SJSA1 (cell line): ENCODE data around the gene RADIL. TPM values are rescaled to one million over a fixed set of nuclear protein-coding genes. Genes with fewer than 3 reads are reported as not detected.
"Not testable (repeated sequence)": the region's sequence is repeated elsewhere in the genome, so short reads cannot be mapped to it uniquely, and the experiment has no call there.

ENCODE experiments used
- DNase-seq, 2 experiments: peaks; one replicate each; pipeline ENCODE4 v3.0.0-alpha.2; 2015 to 2020; ENCODE audit warnings: low spot score in 2 of 2, low read depth in 1 of 2
- H3K27ac ChIP-seq: fragments of 250-450 bp; sonication (Bioruptor Pico); 2 replicates; pipeline ENCODE4 v1.5.1; 2020; ENCODE audit warnings: mild to moderate bottlenecking, moderate library complexity
- H3K27me3 ChIP-seq: fragments of 250-450 bp; sonication (Bioruptor Pico); replicated peaks from 2 replicates; pipeline ENCODE4 v1.5.1; 2020; ENCODE audit warnings: mild to moderate bottlenecking, moderate library complexity
- H3K36me3 ChIP-seq: fragments of 250-450 bp; sonication (Bioruptor Pico); 2 replicates; pipeline ENCODE4 v1.5.1; 2020; ENCODE audit warnings: mild to moderate bottlenecking
- H3K4me1 ChIP-seq: fragments of 250-450 bp; sonication (Bioruptor Pico); replicated peaks from 2 replicates; pipeline ENCODE4 v1.6.1; 2021; ENCODE audit warnings: mild to moderate bottlenecking
- H3K4me3 ChIP-seq: fragments of 250-450 bp; sonication (Bioruptor Pico); 2 replicates; pipeline ENCODE4 v1.5.1; 2020; ENCODE audit warnings: mild to moderate bottlenecking
- H3K9me3 ChIP-seq: fragments of 250-450 bp; sonication (Bioruptor Pico); replicated peaks from 2 replicates; pipeline ENCODE4 v1.5.1; 2020; ENCODE audit warnings: mild to moderate bottlenecking
- total RNA-seq: library from RNA; depleted of rRNA; stranded (reverse); fragments of >200 nt; shearing (Covaris generic); gene quantifications from 2 replicates; pipeline ENCODE4 v1.2.3, GENCODE V29; 2014

RADIL gene
- total RNA-seq, 1 experiment from 2014 or later: 0.24 TPM

DNA sequence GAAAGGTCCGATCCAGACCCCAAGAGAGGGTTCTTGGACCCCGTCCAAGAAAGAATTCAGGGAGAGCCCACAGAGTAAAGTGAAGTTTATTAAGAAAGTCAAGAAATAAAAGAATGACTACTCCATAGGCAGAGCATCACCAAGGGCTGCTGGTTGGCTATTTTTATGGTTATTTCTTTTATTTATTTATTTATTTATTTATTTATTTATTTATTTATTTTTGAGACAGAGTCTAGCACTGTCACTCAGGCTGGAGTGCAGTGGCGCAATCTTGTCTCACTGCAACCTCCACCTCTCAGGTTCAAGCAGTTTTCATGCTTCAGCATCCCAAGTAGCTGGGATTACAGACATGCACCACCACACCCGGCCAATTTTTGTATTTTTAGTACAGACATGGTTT lies 9.7 kb upstream of the RADIL start:
- not testable (repeated sequence) for H3K27me3 ChIP-seq, H3K4me3 ChIP-seq, DNase-seq, H3K9me3 ChIP-seq, H3K27ac ChIP-seq, H3K36me3 ChIP-seq, H3K4me1 ChIP-seq

DNA sequence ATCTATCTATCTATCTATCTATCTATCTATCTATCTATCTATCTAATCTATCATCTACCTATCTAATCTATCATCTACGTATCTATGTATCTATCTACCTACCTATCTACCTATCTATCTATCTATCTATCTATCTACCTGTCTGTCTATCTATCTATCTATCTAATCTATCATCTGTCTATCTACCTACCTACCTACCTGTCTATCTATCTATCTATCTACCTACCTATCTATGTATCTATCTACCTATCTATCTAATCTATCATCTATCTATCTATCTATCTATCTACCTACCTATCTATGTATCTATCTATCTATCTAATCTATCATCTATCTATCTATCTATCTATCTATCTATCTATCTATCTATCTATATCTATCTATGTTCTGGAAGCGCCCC lies 8.0 kb upstream of the RADIL start:
- H3K27me3 ChIP-seq, H3K4me3 ChIP-seq, H3K9me3 ChIP-seq, DNase-seq, H3K36me3 ChIP-seq, H3K27ac ChIP-seq, H3K4me1 ChIP-seq: not testable (repeated sequence)

- H3K4me1 ChIP-seq: no peaks in the 10 kb centered on the region
- no peaks in the 10 kb centered on the region for H3K36me3 ChIP-seq
- no peak for DNase-seq
- H3K9me3 ChIP-seq: no peaks in the 10 kb centered on the region
- H3K27me3 ChIP-seq: 0 out of 2 replicates have a peak, but pooled peaks cover 16% of the 10 kb centered on the region
- H3K4me3 ChIP-seq: no peak overlapping the region
- no peak overlapping the region for H3K27ac ChIP-seq
Observed at GRCh38 chr7:4889682-4890081, 6.2 kb upstream of the RADIL start.

GRCh38 chr7:4888161-4888560 lies 4.6 kb upstream of the RADIL start:
- H3K4me1 ChIP-seq: peaks cover 6% of the 10 kb centered on the region
- peaks cover 31% of the 10 kb centered on the region for H3K27me3 ChIP-seq
- no peaks in the 10 kb centered on the region for H3K36me3 ChIP-seq
- no peak overlapping the region for H3K4me3 ChIP-seq
- H3K9me3 ChIP-seq: peaks cover 2% of the 10 kb centered on the region; the same call in 1 of the 2 replicates
- no peak for DNase-seq
- no peak overlapping the region for H3K27ac ChIP-seq

DNA sequence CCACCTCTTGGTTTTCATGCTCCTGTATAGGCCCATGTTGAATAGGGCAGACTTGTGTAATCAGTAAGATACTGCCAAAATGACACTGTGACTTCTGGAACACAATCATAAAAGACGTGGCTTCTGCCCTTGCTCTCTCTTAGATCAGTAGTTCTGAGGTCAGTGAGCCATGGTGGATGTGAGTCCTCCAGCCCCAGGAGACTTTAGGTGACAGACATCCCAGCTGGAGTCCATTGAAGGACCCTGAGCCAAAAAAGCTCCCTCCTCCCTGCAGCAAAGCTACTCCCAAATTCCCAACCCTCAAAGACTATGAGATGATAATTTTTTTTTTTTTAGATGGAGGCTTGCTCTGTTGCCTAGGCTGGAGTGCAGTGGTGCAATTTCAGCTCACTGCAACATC lies 3.2 kb upstream of the RADIL start:
- Histone ChIP-seq H3K9me3 (peaks cover 3% of the 10 kb centered on the region; the same call in 1 of the 2 replicates), H3K27ac (no peak overlapping the region), H3K36me3 (no peaks in the 10 kb centered on the region), H3K4me3 (no peak overlapping the region), H3K4me1 (peaks cover 10% of the 10 kb centered on the region), H3K27me3 (peaks cover 46% of the 10 kb centered on the region)
- DNase-seq: no peak

DNA sequence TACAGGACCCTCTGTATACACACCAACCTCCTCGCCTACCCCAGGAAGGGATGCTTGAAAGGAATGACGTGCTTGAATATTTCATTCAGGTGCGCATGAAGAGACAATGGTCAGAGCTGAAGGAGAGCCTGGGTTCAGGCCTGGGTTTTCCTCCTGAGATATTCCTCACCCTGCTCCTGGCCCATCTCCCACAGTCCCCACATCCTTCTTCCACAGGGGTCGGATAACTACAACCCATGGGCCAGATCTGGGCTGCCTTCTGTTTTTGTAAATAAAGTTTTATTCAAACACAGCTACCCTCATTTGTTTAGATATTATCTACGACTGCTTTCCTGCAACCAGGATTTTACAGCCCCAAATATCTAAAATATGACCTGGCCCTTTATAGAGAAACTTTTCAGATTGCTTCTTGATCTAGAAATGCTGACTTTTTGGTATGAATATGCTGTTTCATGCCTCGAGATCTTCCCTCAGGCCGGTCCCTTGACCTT lies 1.8 kb upstream of the RADIL start:
- Histone ChIP-seq H3K4me3 (no peak overlapping the region), H3K4me1 (peaks cover 10% of the 10 kb centered on the region), H3K9me3 (peaks cover 3% of the 10 kb centered on the region; the same call in 1 of the 2 replicates), H3K36me3 (no peaks in the 10 kb centered on the region), H3K27me3 (peaks cover 50% of the 10 kb centered on the region), H3K27ac (no peak overlapping the region)
- DNase-seq: no peak

DNA sequence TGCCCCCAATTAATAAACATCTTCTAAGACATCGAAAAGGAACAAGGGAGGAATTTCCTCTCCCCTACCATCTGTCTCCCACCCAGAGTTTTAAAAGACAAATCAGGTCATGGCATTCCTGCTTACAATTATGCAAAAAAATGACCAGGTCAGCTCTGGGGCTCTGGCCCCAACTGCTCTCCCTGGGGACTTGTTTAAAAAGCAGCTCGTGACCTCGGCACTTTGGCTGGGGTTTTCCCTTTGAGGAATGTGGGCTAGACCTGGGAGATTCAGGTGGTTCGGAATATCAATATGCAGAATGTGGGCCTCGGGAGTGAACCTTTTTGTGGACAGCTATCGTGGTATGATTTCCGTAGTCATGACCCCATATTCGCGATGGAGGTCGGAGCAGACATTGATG lies 648 bp upstream of the RADIL start:
- H3K4me3 ChIP-seq: no peak overlapping the region
- H3K36me3 ChIP-seq: no peaks in the 10 kb centered on the region
- peaks cover 10% of the 10 kb centered on the region for H3K4me1 ChIP-seq
- H3K27ac ChIP-seq: no peak overlapping the region
- DNase-seq: no peak
- peaks cover 57% of the 10 kb centered on the region for H3K27me3 ChIP-seq
- peaks cover 3% of the 10 kb centered on the region; the same call in 1 of the 2 replicates for H3K9me3 ChIP-seq

GRCh38 chr7:4883033-4883371 lies 514 bp downstream of the RADIL start:
- H3K9me3 ChIP-seq: peaks cover 3% of the 10 kb centered on the region; the same call in 1 of the 2 replicates
- DNase-seq: no peak
- no peaks in the 10 kb centered on the region for H3K36me3 ChIP-seq
- peaks cover 10% of the 10 kb centered on the region for H3K4me1 ChIP-seq
- no peak overlapping the region for H3K27ac ChIP-seq
- peak overlapping the region; percentile 35 for H3K4me3 ChIP-seq
- H3K27me3 ChIP-seq: peaks cover 51% of the 10 kb centered on the region

DNA sequence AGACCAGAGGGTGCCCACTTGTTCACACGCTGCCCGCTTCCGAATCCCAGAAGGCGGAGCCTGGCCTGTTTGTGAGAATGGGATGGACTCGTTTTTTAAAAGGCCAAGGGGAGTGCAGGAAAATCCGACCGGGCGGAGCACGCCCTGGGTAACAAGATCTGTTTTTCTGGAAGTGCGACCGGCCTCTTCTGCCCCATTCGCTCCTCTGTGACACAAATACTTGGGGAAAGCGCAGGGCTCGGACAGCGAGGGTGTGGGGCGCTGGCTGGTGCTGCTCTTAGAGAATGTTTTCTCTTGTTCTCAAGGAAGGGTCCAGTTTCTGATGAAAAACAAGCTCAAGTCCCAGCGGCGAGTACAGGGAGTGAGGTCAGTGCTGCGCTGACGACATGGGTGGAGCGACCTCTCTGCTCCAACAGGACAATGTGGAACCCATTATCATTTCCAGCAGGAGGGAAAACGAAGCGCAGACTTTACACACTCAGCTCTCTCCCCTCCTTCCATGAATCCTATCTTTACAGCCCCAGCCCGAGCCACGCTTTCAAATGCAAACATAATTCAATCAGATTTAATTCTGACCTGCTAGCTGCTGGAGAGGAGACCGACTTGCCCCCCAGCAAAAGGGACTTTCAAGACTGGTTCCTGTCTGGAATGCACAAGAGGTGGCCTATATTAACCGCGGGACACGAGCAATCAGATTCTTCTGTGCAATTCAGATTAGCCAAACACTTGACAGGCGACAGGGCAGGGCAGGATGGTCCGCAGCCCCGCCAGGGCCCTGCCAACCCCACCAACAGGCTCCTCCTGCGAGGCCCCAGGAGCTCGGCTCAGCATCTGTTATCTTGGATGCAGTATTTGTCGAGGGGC lies 1.1 kb downstream of the RADIL start:
- peak in 1 of 2 experiments; percentile 11 for DNase-seq
- Histone ChIP-seq H3K27me3 (peaks cover 51% of the 10 kb centered on the region), H3K4me3 (no peak overlapping the region), H3K4me1 (peaks cover 10% of the 10 kb centered on the region), H3K9me3 (peaks cover 3% of the 10 kb centered on the region; the same call in 1 of the 2 replicates), H3K27ac (no peak overlapping the region), H3K36me3 (no peaks in the 10 kb centered on the region)

DNA sequence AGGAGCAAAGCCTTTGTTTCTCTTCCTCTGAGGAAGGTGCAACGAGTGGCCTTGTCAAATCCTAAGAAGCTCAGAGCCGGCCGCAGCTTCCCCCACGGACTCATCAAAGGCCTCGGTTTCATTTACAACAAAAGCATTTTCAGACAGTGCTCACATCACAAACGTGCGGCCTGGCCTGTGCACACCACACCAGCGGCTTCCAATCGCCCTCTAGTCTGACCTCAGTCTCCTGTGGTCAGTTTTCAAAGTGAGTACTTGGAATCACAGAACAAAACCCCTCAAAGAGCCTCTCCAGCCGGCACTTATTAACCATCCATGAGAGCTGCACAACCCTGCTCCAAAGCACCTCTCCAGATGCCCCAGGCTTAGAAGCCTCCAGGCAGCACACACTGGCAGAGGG lies 3.3 kb downstream of the RADIL start:
- H3K27ac ChIP-seq: no peak overlapping the region
- DNase-seq: no peak
- H3K4me3 ChIP-seq: no peak overlapping the region
- H3K36me3 ChIP-seq: no peaks in the 10 kb centered on the region
- peaks cover 44% of the 10 kb centered on the region for H3K27me3 ChIP-seq
- peaks cover 10% of the 10 kb centered on the region for H3K4me1 ChIP-seq
- H3K9me3 ChIP-seq: peaks cover 5% of the 10 kb centered on the region; the same call in 1 of the 2 replicates

DNA sequence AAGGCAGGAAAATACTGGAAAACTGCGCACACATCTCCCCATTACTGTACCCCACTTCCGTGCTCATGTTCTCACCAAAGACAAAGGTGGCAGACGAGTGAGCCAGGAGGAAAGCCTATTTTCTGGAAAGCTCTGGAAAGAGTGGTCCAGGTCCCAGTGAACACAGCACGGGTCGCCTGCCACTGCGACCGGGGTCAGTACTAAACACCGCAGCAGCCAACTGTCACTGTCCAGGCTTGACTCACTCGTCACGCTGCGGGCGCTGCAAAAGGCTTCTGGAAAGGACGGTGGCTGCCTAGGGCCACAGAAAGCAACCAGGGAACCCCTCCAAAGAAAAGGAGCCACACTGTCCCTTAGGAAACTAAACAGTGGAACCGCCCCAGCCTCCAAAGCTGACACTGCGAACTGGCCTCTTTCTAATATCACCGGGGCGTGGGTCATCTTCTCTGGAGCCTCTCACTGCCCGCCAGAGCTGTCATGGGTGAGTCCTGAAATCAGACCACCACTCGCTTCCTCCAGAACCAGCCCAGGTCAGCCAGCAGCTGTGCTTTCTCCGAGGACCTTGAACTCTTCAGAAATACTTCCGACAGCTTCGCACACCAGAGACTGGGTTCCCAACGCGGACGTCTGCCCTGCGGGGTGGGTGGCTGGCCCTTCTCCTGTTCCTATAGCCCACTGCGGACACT lies 4.0 kb downstream of the RADIL start:
- Histone ChIP-seq H3K36me3 (no peaks in the 10 kb centered on the region), H3K4me1 (peaks cover 10% of the 10 kb centered on the region), H3K27me3 (peaks cover 40% of the 10 kb centered on the region), H3K9me3 (peaks cover 5% of the 10 kb centered on the region; the same call in 1 of the 2 replicates), H3K4me3 (no peak overlapping the region), H3K27ac (no peak overlapping the region)
- DNase-seq: no peak

DNA sequence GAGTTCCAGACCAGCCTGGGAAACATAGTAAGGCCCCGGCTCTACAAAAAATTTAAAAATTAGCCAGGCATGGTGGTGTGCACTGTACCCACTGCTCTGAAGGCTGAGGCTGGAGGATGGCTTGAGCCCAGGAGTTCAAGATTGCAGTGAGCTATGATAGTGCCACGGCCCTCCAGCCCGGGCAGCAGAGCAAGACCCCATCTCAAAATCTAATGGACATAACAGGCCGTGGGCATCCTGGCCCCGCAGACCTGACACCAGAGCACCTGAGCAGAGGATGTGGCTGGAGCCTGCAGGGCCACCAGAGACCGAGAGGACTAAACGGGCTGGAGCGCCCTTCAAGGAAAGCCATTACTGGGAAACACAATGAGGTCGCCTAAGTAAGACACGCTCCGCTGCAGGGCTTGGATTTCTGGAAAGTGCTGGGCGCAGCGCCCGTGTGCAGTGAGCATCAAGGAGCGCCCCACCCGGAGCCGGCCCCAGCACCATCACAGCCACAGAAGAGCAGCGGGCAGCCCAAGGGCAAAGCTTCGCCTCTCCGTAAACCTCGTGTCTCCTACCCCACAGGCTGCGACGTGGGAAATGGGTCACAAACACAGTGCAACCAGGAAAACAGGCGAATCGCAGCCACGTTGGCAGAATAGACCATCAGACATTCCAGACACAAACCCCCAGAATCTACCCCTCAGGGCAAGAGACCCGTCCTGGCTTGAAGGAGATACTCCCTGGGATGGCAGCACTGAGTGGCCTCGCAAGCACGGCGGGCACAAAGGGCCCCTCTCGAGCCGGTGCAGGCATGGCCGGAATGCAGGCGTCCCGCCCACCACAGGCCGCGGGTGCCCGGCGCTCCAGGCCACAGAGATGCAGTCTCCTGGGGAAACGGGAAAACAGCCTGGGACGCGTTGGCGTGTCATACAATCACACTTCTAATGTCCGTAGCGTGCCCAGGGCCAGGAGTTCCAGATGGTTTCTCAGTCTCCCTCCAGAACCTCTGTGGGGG lies 4.9 kb downstream of the RADIL start:
- Histone ChIP-seq H3K36me3 (no peaks in the 10 kb centered on the region), H3K27me3 (peaks cover 31% of the 10 kb centered on the region), H3K4me3 (no peak overlapping the region), H3K4me1 (peaks cover 9% of the 10 kb centered on the region), H3K9me3 (peaks cover 5% of the 10 kb centered on the region; the same call in 1 of the 2 replicates), H3K27ac (no peak overlapping the region)
- DNase-seq: no peak

- Histone ChIP-seq H3K4me1 (no peaks in the 10 kb centered on the region), H3K27me3 (peaks cover 13% of the 10 kb centered on the region), H3K4me3 (no peak overlapping the region), H3K9me3 (0 out of 2 replicates have a peak, but pooled peaks cover 2% of the 10 kb centered on the region), H3K36me3 (no peaks in the 10 kb centered on the region), H3K27ac (no peak overlapping the region)
- no peak for DNase-seq
Observed at GRCh38 chr7:4876586-4876985, 6.9 kb downstream of the RADIL start.
